8988T (cell line): ENCODE data around the gene LEF1.

Source experiments
- DNase-seq: peaks from one replicate; pipeline ENCODE4 v3.0.0; 2011

LEF1 gene

DNA sequence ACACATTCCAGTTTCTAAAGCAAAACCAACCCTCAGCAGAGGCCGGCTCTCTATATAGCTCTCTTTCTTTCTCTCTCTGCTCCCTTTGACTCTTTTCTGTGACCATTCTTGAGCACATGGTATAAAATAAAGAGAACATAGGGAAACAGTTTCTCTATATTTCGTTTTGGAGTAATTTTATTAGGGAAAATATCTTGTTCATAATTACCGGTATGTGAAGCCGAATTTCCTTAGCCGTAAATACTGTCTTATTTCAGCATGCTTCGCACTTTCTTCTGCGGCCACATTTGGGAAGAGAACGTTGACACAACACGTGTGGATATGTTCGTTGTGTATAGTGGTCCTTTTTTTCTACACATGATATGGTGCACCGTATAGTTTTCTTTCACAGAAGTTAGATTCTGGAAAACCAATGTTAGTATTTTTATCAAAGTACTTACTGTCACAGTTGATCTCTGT is 4.9 kb upstream of the LEF1 start:
- no peak for DNase-seq

DNA sequence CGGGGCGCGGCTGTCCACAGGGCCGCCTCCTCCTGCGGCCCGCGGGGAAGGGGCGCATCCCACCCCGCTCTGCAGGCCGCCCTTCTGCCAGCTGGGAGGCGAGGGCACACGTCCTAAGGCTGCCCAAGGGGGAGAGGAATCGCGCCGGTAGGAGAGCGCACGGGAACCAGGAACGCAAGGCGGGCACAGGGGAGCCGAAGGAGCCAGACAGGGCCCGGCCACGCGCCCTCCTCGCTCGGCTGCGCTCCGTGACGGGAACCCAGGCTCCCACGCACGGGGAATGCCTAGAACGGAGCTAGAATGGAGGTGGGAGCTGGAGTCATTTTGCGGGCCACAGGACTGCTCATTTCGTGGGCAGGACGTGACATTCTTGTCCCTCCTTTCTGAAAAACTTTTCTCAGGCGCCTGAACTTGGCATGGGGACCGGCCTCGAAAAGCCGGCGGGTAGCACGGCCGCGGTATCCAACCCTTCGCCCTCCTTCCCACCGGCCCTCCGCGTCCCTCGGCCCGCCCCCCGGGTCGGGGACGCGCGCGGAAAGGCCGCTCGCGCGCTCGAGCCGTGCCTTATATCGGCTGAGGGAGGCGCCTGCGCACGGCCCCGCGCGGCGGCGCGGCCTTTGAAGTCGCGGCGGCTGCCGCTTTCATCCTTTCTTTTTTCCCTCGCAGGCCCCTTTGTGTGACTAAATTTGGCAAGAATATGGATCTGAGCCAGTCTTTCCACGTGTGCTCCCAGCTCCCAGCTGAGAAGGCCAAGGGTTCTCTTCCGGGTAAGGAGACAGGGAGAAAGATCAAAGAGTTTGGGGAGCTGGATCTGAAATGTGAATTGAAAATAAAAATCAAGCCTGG is 4.2 kb upstream of the LEF1 start:
- peak; percentile 43 for DNase-seq

- no peak for DNase-seq
Observed at GRCh38 chr4:108172231-108172752, 3.6 kb upstream of the LEF1 start.

- no peak for DNase-seq
Observed at GRCh38 chr4:108171339-108172230, 2.9 kb upstream of the LEF1 start.

GRCh38 chr4:108170631-108171338 is 2.1 kb upstream of the LEF1 start:
- DNase-seq: no peak

DNA sequence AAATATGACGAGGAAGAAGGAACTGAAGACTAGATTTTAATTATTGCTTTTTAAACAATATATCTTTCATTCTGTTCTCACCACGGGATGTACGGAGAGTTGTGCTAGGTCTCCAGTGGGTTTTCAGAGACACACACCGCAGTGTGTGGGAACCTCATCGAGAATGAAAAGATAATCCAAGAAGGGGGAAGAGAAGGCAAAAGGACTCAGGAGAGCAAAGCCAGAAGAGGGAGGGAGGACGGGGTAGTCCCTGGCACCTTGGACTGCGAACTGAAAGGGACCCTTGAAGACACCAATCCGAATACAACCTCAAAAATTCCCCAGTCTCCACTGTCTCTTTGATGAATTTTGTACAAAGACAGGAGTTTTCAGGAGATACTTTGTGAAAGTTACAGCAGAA is 932 bp upstream of the LEF1 start:
- no peak for DNase-seq

DNA sequence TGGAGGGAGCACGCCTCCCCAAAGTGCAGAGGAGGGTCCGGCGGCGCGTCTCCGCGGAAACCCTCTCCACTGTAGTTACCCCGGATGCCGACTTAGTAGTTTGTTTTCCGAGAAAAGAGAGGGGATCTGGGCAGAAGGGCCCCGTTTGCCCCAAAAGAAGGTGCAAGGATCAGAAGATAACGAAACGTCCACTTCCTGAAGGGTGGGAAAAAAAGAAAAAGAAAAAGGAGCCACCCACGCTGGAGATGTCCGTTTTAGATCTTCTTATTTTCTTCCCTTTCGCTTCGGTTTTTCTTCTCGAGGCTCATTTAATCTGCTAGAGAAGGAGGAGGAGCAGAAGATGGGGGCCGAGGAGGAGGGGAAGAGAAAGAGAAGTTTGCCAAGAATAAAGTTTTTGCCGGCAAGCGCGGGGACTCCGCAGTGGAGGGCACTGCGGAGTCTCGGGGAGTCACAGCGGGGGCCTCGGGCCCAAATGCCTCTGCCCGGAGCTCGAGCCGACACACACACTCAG is 517 bp downstream of the LEF1 start:
- DNase-seq: no peak

DNA sequence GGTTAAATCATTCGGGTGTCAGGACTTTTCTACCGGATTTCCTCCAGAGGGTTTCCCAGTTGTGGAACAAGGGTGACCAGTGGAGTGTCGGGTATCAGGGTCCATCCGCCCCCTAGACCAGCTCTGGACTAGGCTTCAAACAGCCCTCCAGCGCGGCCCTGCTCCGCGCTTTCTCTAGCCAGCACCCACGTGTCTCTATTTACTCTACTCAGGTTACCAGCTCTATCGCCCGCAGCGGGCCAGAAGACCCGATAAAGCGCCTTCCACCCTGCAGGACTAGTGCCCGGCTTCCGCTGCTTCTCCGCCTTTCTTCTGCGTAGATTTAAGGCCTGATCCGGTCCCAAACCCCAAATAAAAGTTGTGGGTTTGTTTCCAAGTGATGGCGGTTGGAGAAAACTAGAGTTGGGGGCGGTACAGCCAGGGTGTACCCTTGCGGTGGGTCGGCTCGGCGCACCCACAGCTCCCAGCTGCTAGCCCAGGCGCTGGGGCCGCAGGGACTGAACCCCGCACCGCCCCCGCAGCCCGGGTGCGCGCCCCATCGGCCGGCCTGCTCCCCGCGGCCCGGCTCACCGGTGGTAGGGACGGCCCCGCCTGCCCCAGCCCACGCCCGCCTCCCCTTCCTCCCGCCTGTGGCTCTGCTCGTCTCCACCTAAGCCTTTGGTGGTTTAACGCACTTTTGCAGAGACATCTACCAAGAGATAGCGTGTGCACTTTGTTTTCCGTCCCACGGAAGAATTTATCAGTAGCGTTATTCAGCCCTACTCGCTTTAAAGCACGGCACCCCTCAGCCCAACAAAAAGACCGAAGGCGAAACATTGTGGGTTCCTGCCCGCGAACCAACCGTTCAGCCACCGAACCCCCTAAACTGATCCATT is 2.1 kb downstream of the LEF1 start:
- DNase-seq: no peak

DNA sequence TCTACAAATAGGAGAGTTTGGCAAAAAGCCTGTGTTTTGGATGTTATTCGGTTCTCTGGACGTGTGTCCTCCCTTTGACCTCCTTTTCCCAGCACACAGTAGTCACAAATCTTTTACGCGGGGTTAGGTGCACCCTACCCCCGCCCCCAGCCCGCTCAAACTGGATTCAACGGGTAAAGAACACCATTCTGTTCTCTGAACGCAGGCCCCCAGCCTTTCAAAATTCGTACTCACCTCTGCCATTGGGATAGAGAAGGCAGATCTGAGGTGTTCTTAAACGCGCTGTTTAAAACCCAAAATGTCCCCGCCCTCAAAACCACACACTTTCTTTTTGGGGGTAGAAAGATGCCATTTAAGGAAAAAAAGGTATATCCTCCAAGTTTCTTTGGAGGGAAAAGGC is 2.7 kb downstream of the LEF1 start:
- no peak for DNase-seq

DNA sequence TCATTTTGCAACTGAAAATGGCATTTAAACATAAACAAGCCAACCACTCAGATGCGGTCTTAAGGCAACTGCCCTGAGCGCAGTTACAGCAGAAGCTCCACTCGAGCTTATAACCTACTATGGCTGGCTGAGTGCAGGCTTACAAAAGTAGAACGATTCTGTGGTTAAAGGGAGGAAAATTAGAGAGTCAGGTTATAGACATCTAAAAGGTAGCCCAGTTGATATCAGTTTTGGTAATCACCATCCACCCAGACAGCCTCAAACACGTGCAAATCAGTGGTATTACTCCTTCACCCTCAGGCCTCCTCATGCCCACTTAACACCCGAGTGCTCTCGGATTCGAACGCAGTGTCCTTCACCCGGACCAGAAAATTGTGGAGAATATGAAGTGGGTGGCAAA is 3.1 kb downstream of the LEF1 start:
- no peak for DNase-seq

DNA sequence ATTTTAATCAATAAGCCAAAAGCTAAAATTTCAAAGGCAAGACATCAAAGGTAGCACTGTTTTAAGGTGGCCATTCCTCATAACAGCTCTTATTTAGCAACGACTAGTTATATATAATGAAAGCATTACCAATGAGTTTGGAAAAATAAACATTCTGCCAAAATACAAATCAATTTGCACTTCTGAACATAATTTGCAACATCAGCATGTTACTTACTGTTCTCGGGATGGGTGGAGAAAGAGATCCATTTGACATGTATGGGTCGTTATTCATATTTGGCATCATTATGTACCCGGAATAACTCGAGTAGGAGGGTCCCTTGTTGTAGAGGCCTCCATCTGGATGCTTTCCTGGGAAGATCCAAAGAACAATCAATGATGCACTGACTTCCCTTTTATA is 5.4 kb downstream of the LEF1 start:
- no peak for DNase-seq

- no peak for DNase-seq
Observed at GRCh38 chr4:108160741-108161352, 7.9 kb downstream of the LEF1 start.

DNA sequence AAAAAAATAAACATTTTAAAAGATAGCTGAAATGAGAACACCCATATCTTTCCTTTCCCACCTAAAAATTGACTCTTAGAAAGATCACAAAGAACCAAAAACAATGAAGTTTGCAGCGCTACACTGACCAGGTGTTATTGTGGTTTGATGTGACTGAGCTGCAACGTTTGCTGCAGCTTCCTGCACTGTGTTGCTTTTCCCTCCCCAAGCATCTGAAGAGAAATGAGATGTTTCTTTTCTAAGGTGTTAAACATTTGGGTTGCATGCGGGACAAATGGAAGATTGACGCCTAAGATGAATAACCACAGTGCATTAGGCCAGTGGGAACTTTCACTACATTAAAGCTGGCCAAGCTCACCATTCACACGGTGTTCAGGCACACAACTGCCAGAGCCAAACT is 8.9 kb downstream of the LEF1 start:
- no peak for DNase-seq

DNA sequence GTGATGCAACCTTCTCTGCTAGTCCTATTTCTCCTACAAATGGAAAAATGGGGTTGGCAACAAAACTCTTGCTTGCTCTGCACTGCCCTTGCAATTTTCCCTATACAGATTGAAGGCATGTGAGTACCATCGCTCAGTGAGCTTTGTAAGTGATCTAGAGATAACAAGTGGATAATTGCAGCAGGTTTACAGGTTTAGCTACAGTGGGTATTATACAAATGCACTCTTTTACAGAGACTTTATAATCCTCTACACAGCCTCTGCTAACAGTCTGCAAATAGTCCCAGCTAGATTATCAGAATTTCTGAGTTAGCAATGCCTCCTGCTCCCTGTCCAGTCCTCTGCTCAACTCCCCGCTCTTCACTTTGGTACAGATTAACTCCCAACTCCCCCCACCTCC is 11.1 kb downstream of the LEF1 start:
- no peak for DNase-seq

GRCh38 chr4:108156391-108156790 is 12.3 kb downstream of the LEF1 start:
- no peak for DNase-seq

GRCh38 chr4:108155373-108155772 is 13.4 kb downstream of the LEF1 start:
- DNase-seq: no peak

GRCh38 chr4:108152980-108153379 is 15.8 kb downstream of the LEF1 start:
- DNase-seq: no peak

DNA sequence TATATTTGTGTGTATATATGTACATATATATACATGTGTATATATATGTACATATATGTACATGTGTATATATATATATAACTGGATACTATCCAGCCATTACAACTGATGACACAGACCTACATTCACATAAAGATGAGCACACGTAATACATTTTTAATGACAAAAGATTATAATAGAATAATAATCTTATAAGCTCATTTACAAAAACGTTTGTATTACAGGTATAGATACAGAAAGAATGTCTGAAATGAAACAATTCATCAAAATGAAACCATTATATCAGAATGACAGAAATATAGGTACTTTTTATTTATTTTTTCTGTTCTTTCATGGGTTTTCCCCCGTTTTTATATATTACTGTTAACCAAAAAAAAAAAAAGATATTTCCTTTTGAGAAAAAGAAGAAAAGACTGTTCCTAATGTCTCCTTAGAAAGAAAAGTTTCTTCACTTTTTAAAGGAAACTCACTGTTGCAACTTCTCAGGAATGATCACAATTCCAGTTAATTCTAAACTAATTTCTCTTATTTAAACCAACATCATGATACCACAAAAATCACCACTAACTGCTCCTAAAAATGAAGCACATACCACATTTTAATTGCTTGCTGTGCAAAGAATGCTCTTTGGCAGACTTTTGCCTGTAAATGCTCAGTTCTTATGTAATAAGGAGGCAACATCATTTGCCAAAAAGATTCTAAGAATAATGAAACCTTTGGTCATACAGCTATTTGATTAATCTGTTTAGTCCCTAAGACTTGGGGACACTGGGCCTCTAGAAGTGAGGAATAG is 18.9 kb downstream of the LEF1 start:
- no peak for DNase-seq

DNA sequence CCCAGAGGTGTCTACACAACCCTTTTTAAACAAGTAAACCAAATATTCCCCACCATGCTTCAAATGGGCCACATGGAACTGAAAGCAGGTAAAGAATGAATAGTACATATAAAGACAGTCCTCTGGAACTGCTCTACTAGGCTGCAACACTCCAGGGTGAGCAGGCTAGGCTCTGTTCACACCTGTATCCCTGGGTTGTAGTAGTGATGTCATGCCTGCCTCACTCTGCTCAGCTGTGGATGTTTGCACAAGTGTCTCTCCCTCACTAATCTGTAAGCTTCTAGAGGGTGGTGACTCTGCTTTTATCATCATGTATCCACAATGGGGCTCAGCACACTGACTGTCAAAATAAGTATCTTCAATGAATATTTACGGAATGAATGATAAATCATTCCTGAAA is 20.4 kb downstream of the LEF1 start:
- DNase-seq: no peak

DNA sequence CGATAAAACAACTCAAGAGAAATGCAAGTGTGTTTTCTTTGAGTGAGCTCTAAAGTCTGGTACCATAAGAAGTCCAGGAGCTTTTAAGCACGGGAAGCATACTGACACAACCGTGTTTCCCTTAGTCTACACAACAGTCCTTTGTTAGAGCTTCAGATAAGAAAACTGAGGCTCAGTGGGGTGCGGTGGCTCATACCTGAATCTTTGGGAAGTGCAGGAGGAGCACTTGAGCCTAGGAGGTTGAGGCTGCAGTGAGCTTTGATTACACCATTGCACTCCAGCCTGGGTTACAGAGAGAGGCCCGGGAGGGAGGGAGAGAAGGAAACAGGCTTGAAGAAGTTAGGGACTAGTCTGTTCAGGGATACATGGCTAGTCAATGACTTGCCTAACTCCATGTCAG is 21.9 kb downstream of the LEF1 start:
- DNase-seq: no peak

DNA sequence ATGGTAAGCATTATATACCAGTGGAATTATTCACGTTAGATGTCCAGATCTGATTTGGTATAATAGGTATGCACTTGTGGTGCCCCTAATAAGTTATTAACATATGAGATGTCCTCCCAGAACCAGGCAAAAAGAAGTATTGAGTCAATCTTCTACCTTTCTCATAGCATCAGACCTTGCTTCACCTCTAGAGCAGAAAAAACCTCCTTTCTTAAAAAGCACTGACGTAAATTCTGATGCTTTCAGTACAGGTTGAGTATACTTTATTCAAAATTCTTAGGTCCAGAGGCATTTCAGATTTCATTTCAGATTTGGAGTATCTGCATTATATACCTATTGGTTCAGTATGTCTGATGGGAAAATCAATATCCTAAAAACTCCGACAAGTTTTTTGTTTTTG is 22.4 kb downstream of the LEF1 start:
- no peak for DNase-seq
